K562 (cell line): ENCODE data around the gene NDUFAF5. TPM values are rescaled to one million over a fixed set of nuclear protein-coding genes. Genes with fewer than 3 reads are reported as not detected.

Experiments
- BRF2 ChIP-seq: IDR thresholded peaks from 3 replicates; pipeline ENCODE4 v1.6.1; 2011; ENCODE audit warnings: borderline replicate concordance, mild to moderate bottlenecking; ENCODE audit not compliant: insufficient read length, insufficient read depth
- CBFB ChIP-seq: sonication (generic); formaldehyde crosslinking; IDR thresholded peaks from 2 replicates; pipeline ENCODE4 v1.4.0; 2020; ENCODE audit warnings: mild to moderate bottlenecking, missing genetic modification reagents
- CEBPG ChIP-seq, 3 experiments: fragments of 200-800 bp in 1 of 3; sonication (Bioruptor generic) in 1 of 3; sonication (generic) in 1 of 3; formaldehyde crosslinking in 1 of 3; IDR thresholded peaks in 2 of 3; conservative IDR thresholded peaks in 1 of 3; 2 replicates each; pipeline versions ENCODE4 v1.6.1 to v1.8.0; 2016 to 2022; ENCODE audit warnings: missing compliant biosample characterization in 2 of 3, missing genetic modification characterization in 2 of 3, mild to moderate bottlenecking in 1 of 3, missing genetic modification reagents in 1 of 3
- CGGBP1 ChIP-seq: fragments of 250-450 bp; sonication (Bioruptor Pico); IDR thresholded peaks from 2 replicates; pipeline ENCODE4 v1.9.0; 2021; ENCODE audit warnings: mild to moderate bottlenecking
- CHD2 ChIP-seq: IDR thresholded peaks from 2 replicates; pipeline ENCODE4 v1.6.1; 2011; ENCODE audit warnings: low read depth, low read length
- ESRRB ChIP-seq: fragments of 250-450 bp; sonication (Bioruptor Pico); IDR thresholded peaks from 2 replicates; pipeline ENCODE4 v1.5.0; 2020; ENCODE audit warnings: mild to moderate bottlenecking, moderate library complexity, borderline replicate concordance
- ETV6 ChIP-seq, 3 experiments: fragments of 150-350 bp in 1 of 3; sonication (generic) in 1 of 3; formaldehyde crosslinking in 1 of 3; IDR thresholded peaks; 2 replicates each; pipeline versions ENCODE4 v1.6.1 to v1.8.0; 2014 to 2022; ENCODE audit warnings: borderline replicate concordance in 2 of 3, low read depth in 2 of 3, antibody characterized with exemption in 1 of 3, low read length in 1 of 3, mild to moderate bottlenecking in 1 of 3, missing genetic modification reagents in 1 of 3
- EWSR1 ChIP-seq: fragments of 450-650 bp; IDR thresholded peaks from 2 replicates; pipeline ENCODE4 v1.6.1; 2018; ENCODE audit warnings: borderline replicate concordance, mild to moderate bottlenecking, low read depth, moderate library complexity; ENCODE audit not compliant: partially characterized antibody
- EZH2 ChIP-seq: IDR thresholded peaks from 2 replicates; pipeline ENCODE4 v1.6.1; 2012; ENCODE audit warnings: low read depth, mild to moderate bottlenecking, inconsistent platforms, low read length, borderline replicate concordance
- LEF1 ChIP-seq: fragments of 450-650 bp; IDR thresholded peaks from 2 replicates; pipeline ENCODE4 v1.6.1; 2016; ENCODE audit warnings: mild to moderate bottlenecking
- NFRKB ChIP-seq: fragments of 450-650 bp; IDR thresholded peaks from 2 replicates; pipeline ENCODE4 v1.6.1; 2016; ENCODE audit warnings: low read depth
- SRSF1 ChIP-seq: fragments of 200-400 bp; formaldehyde crosslinking; IDR thresholded peaks from 2 replicates; pipeline ENCODE4 v1.6.1; 2017; ENCODE audit warnings: mild to moderate bottlenecking, low read depth, low read length, moderate library complexity
- THRAP3 ChIP-seq: fragments of 450-650 bp; IDR thresholded peaks from 2 replicates; pipeline ENCODE4 v1.6.1; 2016; ENCODE audit warnings: mild to moderate bottlenecking, inconsistent platforms, borderline replicate concordance
- TRIM24 ChIP-seq, 2 experiments: fragments of 450-650 bp; IDR thresholded peaks; 2 replicates each; pipeline ENCODE4 v1.6.1; 2016
- ZKSCAN8 ChIP-seq: fragments of 200-800 bp; sonication (Bioruptor generic); IDR thresholded peaks from 2 replicates; pipeline ENCODE4 v1.6.1; 2016; ENCODE audit warnings: missing genetic modification characterization, missing compliant biosample characterization
- ZNF518B ChIP-seq: fragments of 250-450 bp; sonication (Bioruptor Pico); IDR thresholded peaks from 2 replicates; pipeline ENCODE4 v1.5.0; 2021; ENCODE audit warnings: mild to moderate bottlenecking, moderate library complexity
- ZNF586 ChIP-seq: fragments of 450-650 bp; formaldehyde crosslinking; conservative IDR thresholded peaks from 2 replicates; pipeline ENCODE4 v1.4.0; 2020; ENCODE audit warnings: mild to moderate bottlenecking, moderate library complexity
- ZNF764 ChIP-seq: fragments of 250-450 bp; sonication (Bioruptor Pico); IDR thresholded peaks from 2 replicates; pipeline ENCODE4 v1.4.0; 2020; ENCODE audit warnings: low read depth, mild to moderate bottlenecking, moderate library complexity
- polyA plus RNA-seq, 8 experiments: library from polyadenylated mRNA; depleted of rRNA in 4 of 8; stranded (reverse) in 5 of 8; unstranded in 3 of 8; fragments of >200 nt; fragmentation: Nextera tagmentation in 2 of 8; fragmentation: Illumina TruSeq in 1 of 8; extraction: Ambion mirVana in 2 of 8; extraction: Trizol in 1 of 8; gene quantifications; 2 replicates each; pipeline versions ENCODE4 v1.2.1 to v1.2.3, GENCODE V29; 2011 to 2014; ENCODE audit warnings: inconsistent platforms in 1 of 8, missing spikeins in 1 of 8
- total RNA-seq, 7 experiments: library from RNA; depleted of rRNA in 6 of 7; stranded (reverse); fragments of >200 nt in 6 of 7; fragmentation: Illumina TruSeq in 2 of 7; extraction: Trizol in 2 of 7; gene quantifications; 2 replicates each; pipeline versions ENCODE4 v1.2.1 to v1.2.3, GENCODE V29; 2011 to 2021; ENCODE audit warnings: low replicate concordance in 1 of 7

Gene NDUFAF5
- total and polyA plus RNA-seq, 9 of the 15 experiments (the other 6 are each of a cell fraction or from before 2014, with no cell fraction given) = 17.2 to 33.1 (median 27.3) TPM

- TF ChIP-seq ZNF518B (CRISPR knock-in tag) = no peak
- TF ChIP-seq NFRKB = peak; percentile 27; the same call in 1 of the 2 replicates
- TF ChIP-seq ETV6 (IDR thresholded peaks at IDR 0.05; ENCODE audit: borderline replicate concordance in 1 of 2, low read depth in 2 of 2, low read length in 1 of 2) = no peak
- no peak for TF ChIP-seq ETV6 (CRISPR knock-in tag; IDR thresholded peaks at IDR 0.05; ENCODE audit: borderline replicate concordance)
- TF ChIP-seq ZKSCAN8 (CRISPR knock-in tag) = no peak
- TF ChIP-seq ZNF764 (CRISPR knock-in tag) = no peak
- no peak for TF ChIP-seq CGGBP1
- no peak for TF ChIP-seq EZH2
- TF ChIP-seq SRSF1 = no peak
- no peak for TF ChIP-seq LEF1
- no peak for TF ChIP-seq THRAP3
- no peak for TF ChIP-seq CEBPG (CRISPR knock-in tag; IDR thresholded peaks at IDR 0.05)
- TF ChIP-seq CEBPG (tag; conservative IDR thresholded peaks at IDR 0.05 in 1 of 2, IDR thresholded peaks at IDR 0.05 in 1 of 2) = no peak
- TF ChIP-seq ZNF586 (CRISPR knock-in tag) = no peak
- no peak for TF ChIP-seq EWSR1
- no peak for TF ChIP-seq BRF2
- no peak for TF ChIP-seq ESRRB (CRISPR knock-in tag)
- peak in 1 of 2 experiments; percentile 32; a peak in 1 of 4 replicates for TF ChIP-seq TRIM24 (IDR thresholded peaks at IDR 0.05)
- TF ChIP-seq CHD2 = peak; percentile 57; the same call in 1 of the 2 replicates
- no peak for TF ChIP-seq CBFB
These were observed at the start of gene NDUFAF5, which contains the start of gene ESF1 (continued) for GRCh38 chr20:13784893-13785715.
